SK-N-SH treated with all-trans-retinoic acid at 6 μM for 48 hours (cell line): ENCODE data around the gene CFTR.

Source experiments
- ARNTL ChIP-seq: fragments of 450-650 bp; formaldehyde crosslinking; IDR thresholded peaks from 2 replicates; pipeline ENCODE4 v1.5.0; 2020; ENCODE audit warnings: low read depth, mild to moderate bottlenecking, moderate library complexity, borderline replicate concordance
- ISL1 ChIP-seq: fragments of 250-450 bp; sonication (Bioruptor Pico); IDR thresholded peaks from 2 replicates; pipeline ENCODE4 v2.1.2; 2022; ENCODE audit warnings: mild to moderate bottlenecking, moderate library complexity
- OSR1 ChIP-seq: fragments of 250-450 bp; sonication (Bioruptor Pico); IDR thresholded peaks from 2 replicates; pipeline ENCODE4 v1.8.0; 2022; ENCODE audit warnings: moderate library complexity, mild to moderate bottlenecking, inconsistent platforms
- PPARA ChIP-seq: fragments of 250-450 bp; sonication (Bioruptor Pico); IDR thresholded peaks from 2 replicates; pipeline ENCODE4 v1.5.0; 2020; ENCODE audit warnings: mild to moderate bottlenecking, borderline replicate concordance
- RARB ChIP-seq: fragments of 250-450 bp; sonication (Bioruptor Pico); IDR thresholded peaks from 2 replicates; pipeline ENCODE4 v1.8.0; 2021; ENCODE audit warnings: mild to moderate bottlenecking, moderate library complexity
- TCF4 ChIP-seq: fragments of 250-450 bp; sonication (Bioruptor Pico); IDR thresholded peaks from 2 replicates; pipeline ENCODE4 v1.8.0; 2021; ENCODE audit warnings: mild to moderate bottlenecking, moderate library complexity, borderline replicate concordance
- ZC3H10 ChIP-seq: fragments of 250-450 bp; sonication (Bioruptor Pico); IDR thresholded peaks from 2 replicates; pipeline ENCODE4 v1.5.1; 2021; ENCODE audit warnings: mild to moderate bottlenecking, moderate library complexity
- ZFP3 ChIP-seq: fragments of 250-450 bp; sonication (Bioruptor Pico); IDR thresholded peaks from 2 replicates; pipeline ENCODE4 v1.5.0; 2020; ENCODE audit warnings: mild to moderate bottlenecking, moderate library complexity
- ZFP30 ChIP-seq: fragments of 450-650 bp; formaldehyde crosslinking; IDR thresholded peaks from 2 replicates; pipeline ENCODE4 v1.5.0; 2022; ENCODE audit warnings: mild to moderate bottlenecking, moderate library complexity
- ZNF8 ChIP-seq: fragments of 450-650 bp; formaldehyde crosslinking; IDR thresholded peaks from 2 replicates; pipeline ENCODE4 v1.5.0; 2020; ENCODE audit warnings: mild to moderate bottlenecking, moderate library complexity
- TF ChIP-seq, protein P1 (sequence below): fragments of 250-450 bp; sonication (Bioruptor Pico); IDR thresholded peaks from 2 replicates; pipeline ENCODE4 v1.8.0; 2020; ENCODE audit warnings: mild to moderate bottlenecking, moderate library complexity, borderline replicate concordance
- TF ChIP-seq, protein P2 (sequence below): fragments of 250-450 bp; sonication (Bioruptor Pico); IDR thresholded peaks from 2 replicates; pipeline ENCODE4 v1.5.0; 2020; ENCODE audit warnings: mild to moderate bottlenecking, moderate library complexity

DNA sequence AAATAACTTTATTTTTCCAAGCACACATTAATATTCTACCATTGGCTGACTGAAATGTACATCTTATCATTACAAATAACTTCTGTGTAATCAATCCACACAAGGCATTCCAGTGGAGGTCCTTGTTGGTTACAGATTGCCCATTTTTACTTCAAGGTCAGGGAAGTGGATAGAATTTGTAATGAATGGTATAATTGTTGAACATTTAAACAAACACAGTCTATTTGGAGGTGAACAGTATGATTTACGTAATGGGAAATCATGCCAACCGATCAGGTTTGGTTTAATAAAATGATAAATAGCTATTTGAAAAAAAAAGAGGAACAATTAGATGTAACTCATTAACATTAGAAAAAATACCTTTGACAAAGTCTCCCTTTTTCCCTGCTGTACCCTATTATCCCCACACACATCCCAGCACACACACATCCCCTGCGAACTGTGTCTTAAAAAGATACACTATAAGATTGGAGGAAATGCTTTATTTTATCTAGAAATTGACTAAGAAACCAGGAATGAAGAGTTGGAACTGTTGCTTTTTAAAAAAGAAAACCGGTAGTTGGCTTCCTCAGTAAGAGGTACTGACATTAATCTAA is 33.5 kb upstream of the CFTR start:
- TF ChIP-seq, protein P1, sequence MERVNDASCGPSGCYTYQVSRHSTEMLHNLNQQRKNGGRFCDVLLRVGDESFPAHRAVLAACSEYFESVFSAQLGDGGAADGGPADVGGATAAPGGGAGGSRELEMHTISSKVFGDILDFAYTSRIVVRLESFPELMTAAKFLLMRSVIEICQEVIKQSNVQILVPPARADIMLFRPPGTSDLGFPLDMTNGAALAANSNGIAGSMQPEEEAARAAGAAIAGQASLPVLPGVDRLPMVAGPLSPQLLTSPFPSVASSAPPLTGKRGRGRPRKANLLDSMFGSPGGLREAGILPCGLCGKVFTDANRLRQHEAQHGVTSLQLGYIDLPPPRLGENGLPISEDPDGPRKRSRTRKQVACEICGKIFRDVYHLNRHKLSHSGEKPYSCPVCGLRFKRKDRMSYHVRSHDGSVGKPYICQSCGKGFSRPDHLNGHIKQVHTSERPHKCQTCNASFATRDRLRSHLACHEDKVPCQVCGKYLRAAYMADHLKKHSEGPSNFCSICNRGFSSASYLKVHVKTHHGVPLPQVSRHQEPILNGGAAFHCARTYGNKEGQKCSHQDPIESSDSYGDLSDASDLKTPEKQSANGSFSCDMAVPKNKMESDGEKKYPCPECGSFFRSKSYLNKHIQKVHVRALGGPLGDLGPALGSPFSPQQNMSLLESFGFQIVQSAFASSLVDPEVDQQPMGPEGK (CRISPR knock-in tag): no peak
- no peak for TF ChIP-seq ISL1
- no peak for TF ChIP-seq ZFP3 (CRISPR knock-in tag)
- TF ChIP-seq, protein P2, sequence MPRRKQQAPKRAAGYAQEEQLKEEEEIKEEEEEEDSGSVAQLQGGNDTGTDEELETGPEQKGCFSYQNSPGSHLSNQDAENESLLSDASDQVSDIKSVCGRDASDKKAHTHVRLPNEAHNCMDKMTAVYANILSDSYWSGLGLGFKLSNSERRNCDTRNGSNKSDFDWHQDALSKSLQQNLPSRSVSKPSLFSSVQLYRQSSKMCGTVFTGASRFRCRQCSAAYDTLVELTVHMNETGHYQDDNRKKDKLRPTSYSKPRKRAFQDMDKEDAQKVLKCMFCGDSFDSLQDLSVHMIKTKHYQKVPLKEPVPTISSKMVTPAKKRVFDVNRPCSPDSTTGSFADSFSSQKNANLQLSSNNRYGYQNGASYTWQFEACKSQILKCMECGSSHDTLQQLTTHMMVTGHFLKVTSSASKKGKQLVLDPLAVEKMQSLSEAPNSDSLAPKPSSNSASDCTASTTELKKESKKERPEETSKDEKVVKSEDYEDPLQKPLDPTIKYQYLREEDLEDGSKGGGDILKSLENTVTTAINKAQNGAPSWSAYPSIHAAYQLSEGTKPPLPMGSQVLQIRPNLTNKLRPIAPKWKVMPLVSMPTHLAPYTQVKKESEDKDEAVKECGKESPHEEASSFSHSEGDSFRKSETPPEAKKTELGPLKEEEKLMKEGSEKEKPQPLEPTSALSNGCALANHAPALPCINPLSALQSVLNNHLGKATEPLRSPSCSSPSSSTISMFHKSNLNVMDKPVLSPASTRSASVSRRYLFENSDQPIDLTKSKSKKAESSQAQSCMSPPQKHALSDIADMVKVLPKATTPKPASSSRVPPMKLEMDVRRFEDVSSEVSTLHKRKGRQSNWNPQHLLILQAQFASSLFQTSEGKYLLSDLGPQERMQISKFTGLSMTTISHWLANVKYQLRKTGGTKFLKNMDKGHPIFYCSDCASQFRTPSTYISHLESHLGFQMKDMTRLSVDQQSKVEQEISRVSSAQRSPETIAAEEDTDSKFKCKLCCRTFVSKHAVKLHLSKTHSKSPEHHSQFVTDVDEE (CRISPR knock-in tag): no peak
- no peak for TF ChIP-seq ZC3H10 (CRISPR knock-in tag)
- no peak for TF ChIP-seq RARB (CRISPR knock-in tag)
- TF ChIP-seq TCF4 (CRISPR knock-in tag): no peak
- no peak for TF ChIP-seq ZFP30 (CRISPR knock-in tag)
- no peak for TF ChIP-seq ARNTL
- no peak for TF ChIP-seq PPARA (CRISPR knock-in tag)
- no peak for TF ChIP-seq ZNF8 (CRISPR knock-in tag)
- TF ChIP-seq OSR1 (CRISPR knock-in tag): no peak
